GM18505 (cell line): ENCODE measurements around the gene ME3.

ENCODE experiments used
- ATAC-seq: cut with Tn5 transposase; IDR thresholded peaks from one replicate; pipeline ENCODE4 v1.9.1; 2021; ENCODE audit not compliant: unreplicated experiment
- POLR2A ChIP-seq: IDR thresholded peaks from 4 replicates; pipeline ENCODE4 v1.6.1; 2011; ENCODE audit warnings: borderline replicate concordance; ENCODE audit not compliant: insufficient read depth, insufficient read length; ENCODE audit errors: extremely low read depth

ME3 gene

DNA sequence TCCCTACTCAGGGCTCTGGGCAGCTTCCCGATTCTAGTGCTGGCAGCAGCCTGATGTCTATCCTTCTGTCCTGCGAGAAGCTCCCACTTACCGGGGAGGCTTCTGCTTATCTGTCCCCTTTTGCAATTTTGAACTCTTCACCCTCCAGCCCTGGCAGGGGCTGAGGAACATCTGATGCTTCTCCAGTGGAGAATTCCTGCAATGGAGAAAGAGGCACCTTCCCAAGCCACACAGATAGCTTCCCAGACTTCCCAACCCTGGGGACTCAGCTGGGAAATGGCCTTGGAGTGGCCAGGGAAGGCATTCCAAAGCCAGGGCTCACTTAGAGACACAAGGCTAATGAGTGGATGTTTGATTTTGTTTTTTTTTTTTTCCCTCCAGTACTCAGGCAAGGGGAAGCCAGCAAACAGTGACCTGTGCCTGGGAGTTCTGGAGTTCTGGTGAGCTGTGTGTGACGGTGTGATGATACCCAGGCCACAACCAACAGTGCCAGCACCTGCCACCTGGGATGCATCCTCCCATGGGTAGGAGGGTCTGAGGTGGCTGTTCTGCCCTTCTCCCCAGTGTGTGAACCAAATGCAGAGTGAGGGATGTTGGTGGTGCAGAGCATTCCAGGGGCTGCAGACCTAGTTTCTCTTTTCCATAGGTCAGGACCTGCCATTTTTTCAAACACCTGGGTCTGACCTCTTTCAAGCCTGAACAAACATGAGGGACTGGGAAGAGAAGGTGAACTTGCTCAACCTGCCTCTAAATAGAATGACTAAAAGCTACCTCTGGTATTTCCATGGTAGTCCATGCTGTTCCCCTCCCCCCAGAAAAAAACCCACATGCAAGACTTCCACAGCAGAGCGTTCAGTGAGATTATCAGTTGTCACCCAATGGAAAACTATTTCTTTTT, 202.7 kb downstream of the ME3 start:
- no peak for ATAC-seq
- TF ChIP-seq POLR2A = no peak

DNA sequence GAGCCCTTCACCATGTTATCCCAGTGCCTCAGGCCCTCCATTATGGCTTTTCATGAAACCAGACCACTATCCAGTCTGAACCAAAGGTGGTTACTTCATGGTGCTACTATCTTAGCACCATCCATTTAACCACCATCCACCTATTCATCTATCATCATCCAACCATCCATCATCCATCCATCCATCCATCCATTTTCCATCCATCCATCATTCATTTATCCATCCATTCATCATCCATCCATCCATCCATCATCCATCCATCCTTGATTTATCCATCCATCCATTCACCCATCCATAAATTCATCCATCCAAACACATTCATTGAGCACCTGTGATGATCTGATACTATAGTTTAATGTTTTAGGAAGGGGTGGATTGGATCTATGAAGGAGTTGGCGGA, 204.2 kb downstream of the ME3 start:
- no peak for ATAC-seq
- TF ChIP-seq POLR2A = no peak

DNA sequence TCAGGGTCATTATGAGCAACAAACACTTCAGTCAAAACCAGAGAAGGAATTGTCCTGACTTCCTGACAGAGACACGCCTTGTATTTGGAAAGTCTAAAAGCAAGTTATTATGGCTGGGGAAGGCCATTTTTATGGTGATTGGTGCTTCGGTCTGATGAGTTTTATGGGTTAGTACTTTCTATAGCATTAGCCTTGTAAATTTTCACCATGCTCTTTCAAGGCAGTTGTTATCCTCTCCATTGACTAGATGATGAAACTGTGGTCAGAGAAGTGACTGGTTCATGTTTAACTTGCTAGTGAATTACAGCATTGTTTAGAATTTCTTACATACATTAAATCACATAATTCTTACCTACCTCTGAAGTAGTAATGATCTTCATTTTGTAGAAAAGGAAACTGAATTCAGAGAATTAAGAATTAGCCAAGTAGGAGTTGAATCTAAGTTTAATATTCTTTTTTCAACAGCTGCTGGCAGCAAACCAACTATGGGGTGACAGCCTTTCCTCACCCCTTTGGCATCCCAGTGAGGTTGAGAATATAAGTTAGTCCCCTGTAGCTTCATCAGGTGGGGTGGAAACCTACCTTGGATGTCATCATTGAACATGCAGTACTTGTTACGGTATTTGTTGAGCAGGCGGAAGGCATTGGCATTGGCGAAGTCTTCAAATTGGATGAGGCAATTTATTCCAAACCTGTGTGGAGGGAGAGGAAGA, 207.8 kb downstream of the ME3 start:
- no peak for TF ChIP-seq POLR2A
- ATAC-seq = no peak

- ATAC-seq = no peak
- no peak for TF ChIP-seq POLR2A
Observed at GRCh38 chr11:86463955-86464354, 208.5 kb downstream of the ME3 start.

- no peak for ATAC-seq
- TF ChIP-seq POLR2A = no peak
Observed at GRCh38 chr11:86463120-86463519, 209.3 kb downstream of the ME3 start.

DNA sequence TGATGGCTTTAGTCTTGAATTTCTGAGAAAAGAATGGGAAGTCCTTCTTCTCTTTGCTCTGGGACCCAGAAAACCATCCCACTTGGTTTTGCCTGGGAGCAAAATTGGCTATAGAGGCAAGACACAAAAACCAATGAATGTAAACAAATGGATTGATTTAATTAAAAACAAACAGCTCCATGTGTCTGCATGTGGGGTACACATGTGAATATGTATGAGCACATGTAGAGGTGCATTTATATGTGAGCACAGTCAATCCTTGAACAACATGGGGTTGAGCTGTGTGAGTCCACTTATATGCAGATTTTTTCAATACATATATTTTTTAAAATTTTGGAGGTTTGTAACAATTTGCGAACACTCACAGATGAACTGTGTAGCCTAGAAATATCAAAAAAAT, 210.5 kb downstream of the ME3 start:
- no peak for ATAC-seq
- TF ChIP-seq POLR2A = no peak

- ATAC-seq = no peak
- no peak for TF ChIP-seq POLR2A
Observed at GRCh38 chr11:86460461-86461385, 211.7 kb downstream of the ME3 start.

DNA sequence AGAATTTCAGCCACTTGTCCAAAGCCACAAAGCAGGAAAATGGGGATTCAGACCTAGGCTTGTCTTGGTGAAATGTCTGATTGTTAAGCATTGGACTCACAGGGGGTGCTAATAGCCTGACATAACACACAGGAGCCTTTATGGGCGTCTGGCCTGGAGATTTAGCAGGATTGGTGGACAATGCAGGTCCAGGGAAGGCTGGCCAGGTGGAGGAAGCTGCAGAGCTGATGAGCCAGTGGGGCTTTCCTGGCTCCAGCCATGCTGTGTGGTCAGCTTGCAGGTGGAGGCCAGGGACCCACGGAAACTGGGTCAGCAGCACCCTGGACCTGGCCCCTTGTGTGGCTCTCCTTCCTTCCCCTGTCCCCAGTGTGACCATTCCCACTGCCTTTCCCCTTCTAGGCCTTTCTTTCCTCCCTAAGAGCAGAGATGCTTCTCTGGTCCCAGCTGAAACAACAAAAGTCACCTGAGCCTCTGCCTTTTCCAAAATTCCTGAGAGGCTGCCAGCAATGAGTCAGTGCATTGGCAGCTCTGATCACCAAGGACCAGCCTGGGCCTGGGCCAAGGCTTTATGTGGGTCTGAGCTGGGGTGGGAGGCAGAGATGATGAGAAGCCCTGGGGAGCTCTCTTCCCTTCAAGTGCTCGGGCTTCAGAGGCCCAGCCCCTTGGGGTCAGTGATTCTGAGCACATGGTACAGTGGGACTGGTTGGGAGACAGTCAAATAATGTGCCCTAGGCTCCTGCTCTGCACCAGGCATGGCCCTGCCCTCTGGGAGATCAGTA, 212.5 kb downstream of the ME3 start:
- TF ChIP-seq POLR2A = no peak
- no peak for ATAC-seq

GRCh38 chr11:86459002-86459385, 213.4 kb downstream of the ME3 start:
- no peak for TF ChIP-seq POLR2A
- ATAC-seq = no peak

DNA sequence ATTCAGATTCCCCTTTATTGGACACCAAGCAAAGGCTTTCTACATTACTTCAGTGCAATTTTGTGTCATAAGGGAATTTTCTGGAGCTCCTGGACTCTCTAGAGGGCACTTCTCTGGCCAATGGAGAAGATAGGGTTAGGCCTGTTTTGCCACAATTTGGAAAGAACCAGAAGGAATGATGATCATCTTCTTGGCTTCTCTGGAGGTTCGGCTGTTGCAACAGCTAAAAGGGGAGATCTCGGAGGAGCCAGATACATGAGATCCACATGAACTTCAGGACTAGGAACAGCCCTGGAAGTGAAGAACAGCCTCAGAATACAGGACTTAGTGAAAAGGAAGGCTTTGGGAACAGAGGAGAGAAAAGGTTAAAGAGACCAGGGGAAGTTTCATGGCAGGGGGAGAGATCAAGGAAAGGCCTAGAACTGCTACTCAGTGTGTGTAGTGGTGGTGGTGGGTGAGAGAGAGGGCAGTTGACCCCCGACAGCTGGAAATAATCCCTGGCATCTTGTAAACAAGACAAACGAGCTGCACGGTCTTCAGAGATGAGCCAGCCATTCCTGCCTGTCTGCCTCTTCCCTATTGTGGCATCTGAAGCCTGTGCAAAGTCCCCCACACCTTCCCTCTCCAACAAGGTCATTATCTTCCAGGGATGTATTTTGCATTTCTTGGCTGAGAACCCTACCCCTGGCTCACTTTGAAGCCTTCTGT, 214.0 kb downstream of the ME3 start:
- ATAC-seq = no peak
- no peak for TF ChIP-seq POLR2A

- TF ChIP-seq POLR2A = no peak
- ATAC-seq = peak; percentile 80
Observed at GRCh38 chr11:86456075-86456939, 216.1 kb downstream of the ME3 start.
